CD4-positive, alpha-beta memory T cell (primary cell): Measurements from ENCODE around the gene NID2. TPM values are rescaled to one million over a fixed set of nuclear protein-coding genes. Genes with fewer than 3 reads are reported as not detected.

ENCODE experiments used
- CTCF ChIA-PET: fragments of 350-600 bp; sonication (Branson Sonifier 250); formaldehyde crosslinking; loops from one replicate; lab custom pipeline; 2021; ENCODE audit warnings: inconsistent platforms; ENCODE audit not compliant: partially characterized antibody; lab: Charles Lee
- POLR2A ChIA-PET: fragments of 350-600 bp; sonication (Branson Sonifier 250); formaldehyde crosslinking; loops from one replicate; lab custom pipeline; 2021; ENCODE audit not compliant: partially characterized antibody; lab: Charles Lee
- DNase-seq, 5 donors: peaks; one replicate each; pipeline versions ENCODE4 v3.0.0 to v3.0.0-alpha.2; 2020 to 2022; ENCODE audit warnings: mixed read lengths in 1 of 5
- H3K27ac ChIP-seq: one replicate; pipeline ENCODE4 v1.7.0; 2013; ENCODE audit warnings: low read depth, low read length
- H3K27me3 ChIP-seq: 2 replicates; pipeline ENCODE4 v1.7.0; 2013; ENCODE audit warnings: mild to moderate bottlenecking, low read length, moderate library complexity; ENCODE audit not compliant: insufficient read depth
- H3K36me3 ChIP-seq: 2 replicates; pipeline ENCODE4 v1.7.0; 2013; ENCODE audit warnings: mild to moderate bottlenecking, low read length, moderate library complexity; ENCODE audit not compliant: insufficient read depth
- H3K4me1 ChIP-seq: 2 replicates; pipeline ENCODE4 v1.7.0; 2013; ENCODE audit warnings: mild to moderate bottlenecking, low read length, moderate library complexity; ENCODE audit not compliant: insufficient read depth
- H3K4me3 ChIP-seq, 2 donors: one replicate each; pipeline ENCODE4 v1.7.0; 2013; ENCODE audit warnings: low read length in 2 of 2, mild to moderate bottlenecking in 1 of 2
- H3K9me3 ChIP-seq, 2 donors: one replicate each; pipeline ENCODE4 v1.7.0; 2013; ENCODE audit warnings: low read length in 2 of 2, control low read depth in 1 of 2; ENCODE audit not compliant: control insufficient read depth in 1 of 2
- H3K27ac Mint-ChIP-seq, 7 donors: one replicate each; pipeline ENCODE4 v1.8.0; 2020 to 2021; ENCODE audit warnings: mixed read lengths in 7 of 7, mild to moderate bottlenecking in 6 of 7, inconsistent platforms in 3 of 7, moderate library complexity in 3 of 7
- H3K27me3 Mint-ChIP-seq, 2 donors: one replicate each; pipeline ENCODE4 v1.8.0; 2020 to 2021; ENCODE audit warnings: mixed read lengths in 2 of 2
- H3K36me3 Mint-ChIP-seq, 2 donors: one replicate each; pipeline ENCODE4 v1.8.0; 2020 to 2021; ENCODE audit warnings: mixed read lengths in 2 of 2, inconsistent platforms in 1 of 2, mild to moderate bottlenecking in 1 of 2
- H3K4me1 Mint-ChIP-seq, 4 donors: one replicate each; pipeline ENCODE4 v1.8.0; 2020 to 2021; ENCODE audit warnings: mixed read lengths in 4 of 4, mild to moderate bottlenecking in 1 of 4
- H3K4me3 Mint-ChIP-seq, 8 donors: one replicate each; pipeline ENCODE4 v1.8.0; 2020 to 2021; ENCODE audit warnings: mixed read lengths in 8 of 8, mild to moderate bottlenecking in 7 of 8, moderate library complexity in 6 of 8, inconsistent platforms in 3 of 8
- H3K9me3 Mint-ChIP-seq, 8 donors: one replicate each; pipeline ENCODE4 v1.8.0; 2020 to 2021; ENCODE audit warnings: mixed read lengths in 8 of 8, mild to moderate bottlenecking in 5 of 8, inconsistent platforms in 3 of 8, moderate library complexity in 1 of 8
- intact Hi-C: fragments of 100-400 bp; cut with micrococcal nuclease; formaldehyde crosslinking; loops from one replicate; pipeline ENCODE4 v1.15.1; 2023
- polyA plus RNA-seq, 2 donors: library from polyadenylated mRNA; unstranded; fragments of 300-500 nt; fragmentation: Illumina TruSeq; gene quantifications; one replicate each; pipeline ENCODE4 v1.2.3, GENCODE V29; 2021
- total RNA-seq, 2 experiments: library from RNA; stranded (reverse); gene quantifications; one replicate each; pipeline ENCODE4 v1.2.3, GENCODE V29; 2021

Gene NID2
- total and polyA plus RNA-seq, 4 experiments from 2014 or later = 0.34 to 0.37 TPM; not detected in 2

DNA sequence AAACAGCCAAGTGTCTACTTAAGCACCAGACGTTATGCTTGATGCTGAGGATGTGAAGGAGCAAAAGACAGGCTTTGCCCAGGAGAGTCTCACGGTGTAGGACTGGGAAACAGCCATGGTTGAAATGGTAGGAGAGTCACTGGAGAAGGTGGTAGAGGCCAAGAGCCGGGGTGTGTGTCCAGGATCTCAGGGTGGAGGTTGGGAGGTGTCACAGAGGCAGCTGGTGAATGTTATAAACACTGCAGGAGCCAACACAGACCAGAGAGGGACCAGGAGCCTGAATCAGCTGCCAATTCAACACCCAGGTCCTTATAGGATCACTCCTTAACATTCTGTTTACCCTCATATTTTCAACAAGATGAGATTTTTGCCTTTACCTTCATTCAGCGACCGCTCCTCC, 7.5 kb downstream of the NID2 start:
- no peak overlapping the region for H3K4me3 ChIP-seq
- ChIA-PET CTCF (no interaction called here), POLR2A (no interaction called here)
- H3K36me3 ChIP-seq = no peaks in the 10 kb centered on the region
- no peak for DNase-seq
- Mint-ChIP-seq H3K9me3 (no peaks in the 10 kb centered on the region), H3K4me3 (no peak overlapping the region), H3K4me1 (peaks cover 0 to 3% (median 0%) of the 10 kb centered on the region in 4 donors), H3K36me3 (no peaks in the 10 kb centered on the region), H3K27ac (no peak overlapping the region), H3K27me3 (peaks cover under 1 to 8% of the 10 kb centered on the region in 2 donors)
- H3K4me1 ChIP-seq = no peaks in the 10 kb centered on the region
- H3K9me3 ChIP-seq = no peaks in the 10 kb centered on the region
- intact Hi-C loops = no loop called here
- no peak overlapping the region for H3K27ac ChIP-seq
- no peaks in the 10 kb centered on the region for H3K27me3 ChIP-seq

DNA sequence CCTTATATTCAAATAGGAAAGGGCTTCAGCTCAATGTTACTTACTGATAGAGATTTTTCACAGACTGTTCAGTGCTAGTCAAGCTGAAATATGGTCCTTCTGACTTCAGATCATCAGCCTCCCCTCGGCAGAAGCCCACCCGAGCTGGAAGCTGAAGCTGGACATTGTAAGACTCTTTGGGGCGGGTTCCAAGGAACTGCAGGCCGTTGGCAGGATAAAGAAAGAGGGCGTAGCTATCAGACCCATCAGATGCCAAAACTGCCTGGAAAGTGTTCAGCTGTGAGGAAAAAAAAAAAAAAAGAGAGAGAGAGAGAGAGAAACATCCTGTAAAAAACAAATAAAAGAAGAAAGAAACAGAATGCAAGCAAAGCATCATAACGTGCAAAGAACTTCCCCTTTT, 8.8 kb downstream of the NID2 start:
- POLR2A ChIA-PET = no interaction called here
- Histone ChIP-seq H3K27me3 (no peaks in the 10 kb centered on the region), H3K4me3 (no peak overlapping the region), H3K27ac (no peak overlapping the region), H3K9me3 (no peaks in the 10 kb centered on the region), H3K4me1 (no peaks in the 10 kb centered on the region), H3K36me3 (no peaks in the 10 kb centered on the region)
- H3K4me1 Mint-ChIP-seq = peaks cover 0 to 3% (median 0%) of the 10 kb centered on the region in 4 donors
- H3K27ac Mint-ChIP-seq = no peak overlapping the region
- no peaks in the 10 kb centered on the region for H3K36me3 Mint-ChIP-seq
- H3K9me3 Mint-ChIP-seq = no peaks in the 10 kb centered on the region
- peaks cover 6 to 8% of the 10 kb centered on the region in 2 donors for H3K27me3 Mint-ChIP-seq
- CTCF ChIA-PET = no interaction called here
- DNase-seq = no peak
- no peak overlapping the region for H3K4me3 Mint-ChIP-seq
- intact Hi-C loops = no loop called here

DNA sequence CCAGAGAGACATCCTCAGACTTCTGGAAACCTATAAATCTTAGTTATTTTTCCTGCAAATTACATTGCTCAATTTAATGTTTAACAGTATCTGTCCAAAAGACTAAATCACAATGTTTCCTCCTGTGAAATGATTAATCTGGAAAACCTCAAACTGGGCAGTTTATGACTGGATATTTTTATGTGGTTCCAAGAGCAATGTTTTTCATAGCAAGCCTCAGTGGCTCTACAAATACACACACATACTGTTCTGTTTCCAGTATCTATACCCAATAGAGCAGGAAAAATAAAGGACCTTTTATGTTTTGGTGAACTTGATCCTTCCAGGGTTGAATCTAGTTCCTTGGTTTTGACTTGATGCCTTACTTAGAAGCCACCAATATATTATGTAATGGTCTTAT, 9.2 kb downstream of the NID2 start:
- Histone ChIP-seq H3K9me3 (no peaks in the 10 kb centered on the region), H3K27me3 (no peaks in the 10 kb centered on the region), H3K27ac (no peak overlapping the region), H3K4me1 (no peaks in the 10 kb centered on the region), H3K4me3 (no peak overlapping the region), H3K36me3 (no peaks in the 10 kb centered on the region)
- no peak for DNase-seq
- ChIA-PET POLR2A (no interaction called here), CTCF (interaction anchor here (0.6 to 2.1 kb wide), 2 partner anchors 15 to 281 kb away, joined by 4 to 7 read pairs; no protein-coding TSS in a partner anchor)
- peaks cover 0 to 3% (median 0%) of the 10 kb centered on the region in 4 donors for H3K4me1 Mint-ChIP-seq
- no peak overlapping the region for H3K27ac Mint-ChIP-seq
- intact Hi-C loops = no loop called here
- peaks cover 10 to 11% of the 10 kb centered on the region in 2 donors for H3K27me3 Mint-ChIP-seq
- no peaks in the 10 kb centered on the region for H3K9me3 Mint-ChIP-seq
- H3K36me3 Mint-ChIP-seq = no peaks in the 10 kb centered on the region
- H3K4me3 Mint-ChIP-seq = no peak overlapping the region

DNA sequence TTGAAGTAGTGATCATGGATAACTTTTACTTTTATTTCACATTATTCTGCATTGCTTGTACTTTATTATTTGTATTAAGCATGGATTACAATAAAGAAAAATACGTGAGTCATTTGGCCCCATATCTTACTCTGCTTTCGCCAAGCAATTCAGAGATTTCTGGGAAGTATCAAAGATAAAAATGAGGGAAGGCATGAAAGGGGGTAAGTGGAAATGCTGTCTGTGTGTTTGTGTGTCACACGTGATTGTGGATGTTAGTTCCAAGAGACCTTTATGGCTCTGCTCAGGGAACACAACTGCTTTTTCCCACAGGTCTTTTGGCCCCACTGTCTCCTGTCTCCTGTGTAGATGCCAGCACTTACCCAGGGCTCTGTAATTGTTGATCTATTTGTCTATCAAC, 10.5 kb downstream of the NID2 start:
- DNase-seq = no peak
- Histone ChIP-seq H3K27ac (no peak overlapping the region), H3K36me3 (no peaks in the 10 kb centered on the region), H3K4me1 (no peaks in the 10 kb centered on the region), H3K4me3 (no peak overlapping the region), H3K9me3 (no peaks in the 10 kb centered on the region), H3K27me3 (no peaks in the 10 kb centered on the region)
- POLR2A ChIA-PET = no interaction called here
- H3K4me1 Mint-ChIP-seq = no peaks in the 10 kb centered on the region
- peaks cover 0 to 3% of the 10 kb centered on the region in 2 donors for H3K36me3 Mint-ChIP-seq
- H3K9me3 Mint-ChIP-seq = no peaks in the 10 kb centered on the region
- H3K4me3 Mint-ChIP-seq = no peak overlapping the region
- intact Hi-C loops = no loop called here
- CTCF ChIA-PET = interaction anchor here (0.9 to 2.1 kb wide), 2 partner anchors 11 to 14 kb away, joined by 3 to 7 read pairs; no protein-coding TSS in a partner anchor
- peaks cover 10% of the 10 kb centered on the region in 2 donors for H3K27me3 Mint-ChIP-seq
- no peak overlapping the region for H3K27ac Mint-ChIP-seq

DNA sequence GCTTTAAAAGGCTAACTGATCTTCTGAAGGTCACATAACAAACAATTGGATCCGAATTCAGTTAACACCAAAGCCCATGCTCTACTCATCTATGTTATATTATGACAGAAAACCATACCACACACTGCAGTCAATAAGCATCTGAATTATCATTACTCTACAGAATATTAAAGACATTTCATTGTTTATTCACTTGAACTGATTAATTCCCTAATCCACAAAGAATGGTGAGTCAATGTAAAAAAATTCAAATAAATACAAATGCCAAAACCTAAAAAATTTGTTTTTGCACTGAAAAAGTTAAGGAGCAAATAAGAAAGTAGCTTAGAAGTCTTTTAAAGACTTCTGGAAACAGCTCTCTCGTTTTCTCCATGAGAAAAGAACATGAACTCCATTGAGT, 13.7 kb downstream of the NID2 start:
- no peaks in the 10 kb centered on the region for H3K4me1 ChIP-seq
- H3K9me3 Mint-ChIP-seq = no peaks in the 10 kb centered on the region
- H3K36me3 ChIP-seq = no peaks in the 10 kb centered on the region
- no peak for DNase-seq
- ChIA-PET POLR2A (no interaction called here), CTCF (interaction anchor here (2.1 kb wide), 1 partner anchor 10 kb away, joined by 7 read pairs; no protein-coding TSS in a partner anchor)
- H3K27ac Mint-ChIP-seq = no peak overlapping the region
- peaks cover 12% of the 10 kb centered on the region in 2 donors for H3K27me3 Mint-ChIP-seq
- intact Hi-C loops = no loop called here
- no peak overlapping the region for H3K4me3 ChIP-seq
- peaks cover 0 to 3% of the 10 kb centered on the region in 2 donors for H3K36me3 Mint-ChIP-seq
- H3K4me1 Mint-ChIP-seq = no peaks in the 10 kb centered on the region
- H3K27me3 ChIP-seq = no peaks in the 10 kb centered on the region
- no peak overlapping the region for H3K4me3 Mint-ChIP-seq
- no peak overlapping the region for H3K27ac ChIP-seq
- H3K9me3 ChIP-seq = no peaks in the 10 kb centered on the region

DNA sequence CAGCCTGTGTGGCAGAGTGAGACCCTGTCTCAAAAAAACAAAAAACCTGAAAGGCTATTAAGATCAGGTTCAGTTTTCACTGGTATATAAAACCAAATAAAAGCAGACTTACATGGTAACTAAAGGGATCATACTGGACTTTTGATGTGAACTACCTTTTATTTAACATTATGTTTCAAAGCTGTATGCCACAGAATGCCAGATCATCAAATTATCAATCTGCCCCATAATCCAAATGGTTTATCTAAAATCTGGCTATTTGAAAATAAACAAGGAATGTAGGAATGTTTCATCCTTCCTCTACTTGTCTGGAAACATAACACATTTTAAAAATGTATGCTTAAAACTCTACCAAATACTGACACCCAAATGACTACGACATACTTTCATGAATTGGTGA, 14.2 kb downstream of the NID2 start:
- H3K9me3 ChIP-seq = no peaks in the 10 kb centered on the region
- no peak for DNase-seq
- H3K4me1 Mint-ChIP-seq = no peaks in the 10 kb centered on the region
- H3K4me3 Mint-ChIP-seq = no peak overlapping the region
- no peaks in the 10 kb centered on the region for H3K4me1 ChIP-seq
- ChIA-PET CTCF (interaction anchor here (2.1 kb wide), 1 partner anchor 9 kb away, joined by 7 read pairs; no protein-coding TSS in a partner anchor), POLR2A (no interaction called here)
- no peak overlapping the region for H3K27ac ChIP-seq
- no peak overlapping the region for H3K4me3 ChIP-seq
- peaks cover 0 to 3% of the 10 kb centered on the region in 2 donors for H3K36me3 Mint-ChIP-seq
- intact Hi-C loops = no loop called here
- H3K27me3 Mint-ChIP-seq = peaks cover 12% of the 10 kb centered on the region in 2 donors
- no peaks in the 10 kb centered on the region for H3K27me3 ChIP-seq
- no peaks in the 10 kb centered on the region for H3K36me3 ChIP-seq
- no peaks in the 10 kb centered on the region for H3K9me3 Mint-ChIP-seq
- H3K27ac Mint-ChIP-seq = no peak overlapping the region

DNA sequence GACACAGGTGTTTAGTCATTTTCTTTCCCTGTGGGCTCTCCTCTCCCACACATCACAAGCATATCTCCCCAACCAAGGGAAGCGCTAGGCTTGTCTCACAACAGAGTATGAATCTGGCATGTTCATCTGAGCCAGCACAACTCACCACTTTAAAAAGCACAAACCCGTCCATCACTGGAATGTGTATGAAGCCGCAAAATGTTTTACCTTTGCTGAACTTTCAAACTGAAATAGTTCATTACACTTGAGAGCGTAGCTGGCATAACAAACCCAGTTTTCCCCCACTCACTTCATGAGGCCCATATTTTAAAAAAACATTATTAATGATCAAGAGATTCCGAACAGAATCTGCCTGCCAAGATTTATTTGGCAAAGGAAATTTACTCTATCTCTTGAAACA, 15.8 kb downstream of the NID2 start:
- H3K4me3 ChIP-seq = no peak overlapping the region
- no peaks in the 10 kb centered on the region for H3K9me3 ChIP-seq
- intact Hi-C loops = no loop called here
- Mint-ChIP-seq H3K27me3 (peaks cover 9 to 12% of the 10 kb centered on the region in 2 donors), H3K4me1 (no peaks in the 10 kb centered on the region), H3K36me3 (peaks cover 0 to 3% of the 10 kb centered on the region in 2 donors), H3K27ac (no peak overlapping the region), H3K4me3 (no peak overlapping the region), H3K9me3 (no peaks in the 10 kb centered on the region)
- CTCF ChIA-PET = interaction anchor here (1.4 kb wide), 1 partner anchor 10 kb away, joined by 5 read pairs; no protein-coding TSS in a partner anchor
- no peaks in the 10 kb centered on the region for H3K4me1 ChIP-seq
- no peak for DNase-seq
- no peaks in the 10 kb centered on the region for H3K27me3 ChIP-seq
- POLR2A ChIA-PET = no interaction called here
- H3K36me3 ChIP-seq = no peaks in the 10 kb centered on the region
- no peak overlapping the region for H3K27ac ChIP-seq
